HS-27A (cell line): ENCODE data around the gene NUMB.

Experiments used
- DNase-seq: peaks from one replicate; pipeline ENCODE4 v3.0.0-alpha.2; 2012; ENCODE audit warnings: low read depth, missing footprints

The NUMB gene

DNA sequence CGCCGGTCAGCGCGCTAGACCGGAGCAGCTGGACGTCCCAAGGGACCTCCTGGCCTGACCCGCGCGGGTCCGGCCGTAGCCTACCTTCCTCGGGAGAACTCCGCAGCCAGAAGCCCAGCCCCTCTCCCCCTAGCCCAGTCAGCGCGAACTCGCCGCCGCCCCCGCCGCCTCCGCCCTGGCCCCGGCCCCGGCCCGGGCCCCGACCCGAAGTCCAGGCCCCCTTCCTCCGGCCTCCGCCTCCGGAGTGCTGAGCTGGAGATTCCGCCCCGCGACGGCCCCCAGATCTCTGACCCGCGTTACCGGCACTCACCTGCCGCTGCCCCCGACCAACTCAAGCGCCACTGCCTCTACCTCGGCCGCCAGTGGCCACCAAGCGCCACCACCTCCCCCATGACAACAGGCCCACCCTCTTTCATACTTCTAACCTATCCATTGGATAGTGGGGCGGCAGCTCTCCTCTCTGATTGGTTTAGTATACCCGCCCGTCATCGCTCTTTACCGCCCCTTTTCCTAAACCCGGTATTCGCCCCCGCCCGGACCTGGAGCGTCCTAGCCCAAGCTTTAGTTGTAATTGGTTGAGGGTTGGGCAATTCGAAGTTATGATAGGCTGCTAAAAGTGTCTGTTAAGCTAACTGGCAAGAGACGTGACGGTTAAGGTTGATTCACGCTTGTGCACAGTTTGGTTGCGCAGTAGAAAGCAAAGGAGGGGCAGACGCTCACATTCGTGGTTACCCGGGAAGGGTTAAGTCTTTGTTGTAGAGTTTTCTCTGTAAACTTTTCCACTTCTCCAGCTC lies at the start of gene NUMB:
Gene NUMB, minus strand, starts transcription at position 364 of the 794 bp plus-strand sequence. CDS start 102,795 bp downstream, outside the sequence.
- DNase-seq = peak; percentile 98

DNA sequence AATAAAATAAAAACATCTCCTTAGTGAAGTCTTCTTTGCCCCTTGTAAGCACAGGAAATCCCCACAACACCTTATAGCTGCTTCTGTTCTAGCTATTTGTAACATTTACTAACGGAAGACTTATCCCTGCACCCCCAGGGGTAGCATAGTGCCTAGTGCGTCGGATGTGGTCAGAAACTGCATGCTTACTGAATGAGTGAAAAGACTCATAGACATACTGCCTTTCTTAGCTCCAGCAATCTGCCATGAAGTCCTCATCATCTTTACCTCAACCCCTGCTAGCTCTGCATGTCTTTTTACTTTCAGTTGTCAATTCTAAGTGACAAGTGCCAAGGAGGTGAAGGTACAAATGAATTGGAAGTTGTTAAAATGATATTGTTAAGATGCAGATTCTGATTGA lies 45.3 kb upstream of the NUMB start:
- DNase-seq = no peak

GRCh38 chr14:73502017-73502619 lies 43.8 kb upstream of the NUMB start:
- no peak for DNase-seq

- no peak for DNase-seq
These were observed 42.0 kb upstream of the NUMB start for GRCh38 chr14:73500360-73500759.

GRCh38 chr14:73494593-73494992 lies 36.2 kb upstream of the NUMB start:
- DNase-seq = no peak

- DNase-seq = no peak
These were observed 34.3 kb upstream of the NUMB start for GRCh38 chr14:73492670-73493069.

- no peak for DNase-seq
These were observed 33.8 kb upstream of the NUMB start for GRCh38 chr14:73492043-73492552.

GRCh38 chr14:73491256-73492042 lies 33.1 kb upstream of the NUMB start:
- peak; percentile 19 for DNase-seq

DNA sequence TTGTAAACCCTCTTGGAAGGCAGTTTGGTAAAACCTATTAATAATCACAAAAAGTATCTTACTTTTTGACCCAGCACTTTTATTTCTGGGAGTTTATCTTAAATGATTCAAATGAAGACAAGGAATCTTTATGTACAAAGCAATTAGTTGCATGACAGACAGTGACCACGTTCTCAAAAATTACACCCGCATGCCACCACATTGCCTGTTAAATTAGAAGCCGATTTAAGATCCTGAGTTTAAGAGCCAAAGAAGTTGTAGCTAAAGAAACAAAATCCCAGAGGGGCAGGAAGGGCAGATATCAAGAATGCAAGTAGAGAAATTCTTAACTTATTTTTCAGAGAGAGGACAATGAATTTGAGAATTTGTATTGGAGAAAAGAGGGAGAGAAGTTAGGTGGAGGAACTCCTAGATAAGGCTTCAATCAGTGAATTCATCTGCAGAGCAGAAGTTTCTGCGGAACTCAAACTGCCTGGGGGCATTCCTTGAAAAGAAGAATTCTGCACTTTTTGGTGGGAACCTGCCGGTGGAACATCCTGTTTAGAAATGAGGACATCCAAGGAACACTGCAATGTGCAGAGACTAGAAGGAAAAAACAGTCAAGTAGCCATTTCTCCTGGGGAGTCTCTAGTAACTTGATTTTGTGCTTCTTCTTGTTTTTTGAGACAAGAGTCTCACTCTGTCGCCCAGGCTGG lies 31.3 kb upstream of the NUMB start:
- DNase-seq = no peak

DNA sequence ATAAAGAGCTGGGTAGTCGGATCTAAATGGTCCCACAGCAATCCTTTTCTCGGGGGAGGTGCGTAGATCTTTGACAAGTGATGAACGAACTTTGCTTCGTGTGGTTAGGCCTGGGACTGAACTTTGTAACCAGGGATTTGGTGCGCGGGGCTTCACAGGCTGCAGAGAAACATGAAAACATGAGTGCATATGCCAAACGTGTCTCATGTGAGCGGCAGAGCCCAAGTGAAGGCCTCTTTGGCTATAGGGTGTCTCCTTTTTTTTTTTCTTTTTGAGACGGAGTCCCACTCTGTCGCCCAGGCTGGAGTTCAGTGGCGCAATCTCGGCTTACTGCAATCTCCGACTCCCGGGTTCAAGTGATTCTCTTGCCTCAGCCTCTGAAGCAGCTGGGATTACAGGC lies 20.3 kb upstream of the NUMB start:
- DNase-seq = no peak

GRCh38 chr14:73477618-73478266 lies 19.4 kb upstream of the NUMB start:
- no peak for DNase-seq

DNA sequence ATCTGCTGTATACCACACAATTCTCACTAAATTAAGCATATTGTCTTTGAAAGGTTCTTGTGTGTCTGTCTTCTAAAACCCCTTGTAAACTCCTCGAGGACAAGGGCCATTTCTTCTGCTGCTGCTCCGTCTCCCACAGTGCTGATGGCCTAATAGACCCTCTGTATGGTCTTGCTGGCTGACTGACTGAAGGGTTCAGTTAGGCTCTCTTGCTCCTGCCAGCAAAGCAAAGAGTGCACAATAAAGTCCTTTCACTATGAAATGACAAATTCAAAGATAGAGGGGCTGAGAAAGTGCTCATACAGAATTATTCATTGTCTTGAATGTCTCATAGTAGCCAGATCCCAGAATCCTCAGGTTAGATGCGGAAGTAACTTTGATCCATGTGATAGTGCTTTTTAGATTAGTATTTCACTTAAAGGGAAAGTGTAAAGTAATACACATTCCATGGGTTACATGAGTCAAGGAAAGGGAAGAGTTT lies 18.1 kb upstream of the NUMB start:
- no peak for DNase-seq

GRCh38 chr14:73474952-73475351 lies 16.6 kb upstream of the NUMB start:
- DNase-seq = no peak

- no peak for DNase-seq
These were observed 14.1 kb upstream of the NUMB start for GRCh38 chr14:73472185-73473114.

GRCh38 chr14:73471582-73472184 lies 13.3 kb upstream of the NUMB start:
- no peak for DNase-seq

GRCh38 chr14:73468828-73469375 lies 10.6 kb upstream of the NUMB start:
- no peak for DNase-seq

DNA sequence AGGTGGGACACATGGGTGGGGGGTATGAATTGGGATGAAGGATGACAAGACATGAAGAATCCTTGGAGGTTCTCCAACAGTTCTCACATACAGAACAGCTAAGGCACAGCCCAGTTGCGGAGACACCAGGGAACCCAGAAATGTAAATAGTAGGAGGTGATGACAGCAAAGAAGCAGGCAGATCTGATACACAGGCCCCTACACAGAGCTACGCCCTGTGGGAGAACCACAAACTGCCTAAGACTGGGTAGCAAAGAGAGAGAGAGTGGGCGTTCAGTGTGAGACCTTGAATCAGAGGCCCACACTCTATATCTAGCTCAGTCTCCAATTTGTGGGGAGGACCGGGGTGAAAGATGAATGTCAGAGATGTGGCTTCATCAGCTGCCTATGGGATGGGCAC lies 9.5 kb upstream of the NUMB start:
- no peak for DNase-seq

DNA sequence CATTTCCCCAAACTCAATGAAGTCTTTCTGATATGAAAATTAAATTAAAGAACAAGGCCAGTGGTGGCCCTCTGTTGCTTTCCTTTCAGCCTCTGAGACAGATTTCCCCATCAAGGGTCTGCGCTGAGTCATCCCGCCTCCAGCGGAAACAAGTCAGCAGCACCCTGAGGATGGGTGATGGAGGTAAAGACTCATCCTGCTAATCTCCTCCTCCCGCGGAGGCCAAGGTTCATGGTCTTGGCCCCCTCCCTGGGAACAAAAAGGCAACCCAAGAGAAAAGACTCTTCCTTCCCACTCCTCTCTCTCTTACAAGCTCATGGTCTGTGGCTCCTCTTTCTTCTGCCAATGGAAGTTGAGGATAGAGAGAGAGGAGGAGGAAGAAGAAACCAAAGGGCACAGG lies 9.0 kb upstream of the NUMB start:
- DNase-seq = no peak

GRCh38 chr14:73466861-73467260 lies 8.5 kb upstream of the NUMB start:
- DNase-seq = no peak
